Hippocampal formation (tissue), 2 donors: ENCODE measurements around the gene PSME3IP1.

Experiments
- DNase-seq, 2 donors: peaks; one replicate each; lab custom pipeline; 2025; lab: John Stamatoyannopoulos, UW

Gene PSME3IP1

DNA sequence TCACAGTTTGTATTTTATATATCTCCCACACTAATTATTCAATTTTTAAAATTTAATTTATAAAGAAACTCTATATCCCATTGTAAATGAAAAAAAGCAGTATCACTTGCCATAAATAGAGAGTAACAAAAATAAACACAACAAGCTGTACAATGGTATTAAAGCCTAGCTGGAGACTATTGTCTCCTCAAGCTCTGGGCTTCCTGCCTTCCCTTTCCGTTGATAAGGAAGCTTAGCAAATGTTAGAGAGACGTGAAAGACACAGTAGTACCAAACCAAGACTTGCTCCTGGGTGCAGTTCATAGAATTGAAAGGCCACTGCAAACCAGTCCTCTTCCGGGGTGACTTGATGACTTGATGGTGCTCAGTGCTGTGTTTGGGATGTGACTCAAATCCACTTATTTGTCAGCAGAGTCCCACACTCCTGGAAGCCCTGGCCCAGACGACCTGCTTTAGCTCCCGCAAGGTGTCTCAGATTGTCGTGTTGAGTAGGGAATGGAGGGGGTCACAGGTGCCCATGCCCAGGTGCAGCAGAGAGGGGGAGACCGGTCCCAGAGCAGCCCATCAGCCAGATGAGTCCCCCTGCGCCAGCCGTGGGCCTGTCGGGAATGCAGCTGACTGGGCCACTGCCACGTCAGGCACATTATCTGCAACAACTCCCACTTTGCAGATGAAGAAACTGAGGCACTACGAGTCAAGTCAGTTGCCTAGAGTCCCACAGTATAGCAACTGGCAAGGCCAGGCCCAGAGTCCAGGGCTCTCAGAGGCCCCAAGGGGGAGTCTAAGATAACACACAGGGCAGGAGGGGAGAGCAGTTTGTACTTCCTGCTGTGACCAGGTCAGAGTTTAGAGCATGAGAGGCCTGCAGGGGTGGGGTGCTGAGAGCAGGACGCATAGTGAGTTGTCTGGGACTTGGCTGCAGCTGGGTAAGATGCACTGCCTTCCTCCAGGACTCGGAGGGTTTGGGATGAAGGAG lies 40.5 kb downstream of the PSME3IP1 start:
- no peak for DNase-seq

DNA sequence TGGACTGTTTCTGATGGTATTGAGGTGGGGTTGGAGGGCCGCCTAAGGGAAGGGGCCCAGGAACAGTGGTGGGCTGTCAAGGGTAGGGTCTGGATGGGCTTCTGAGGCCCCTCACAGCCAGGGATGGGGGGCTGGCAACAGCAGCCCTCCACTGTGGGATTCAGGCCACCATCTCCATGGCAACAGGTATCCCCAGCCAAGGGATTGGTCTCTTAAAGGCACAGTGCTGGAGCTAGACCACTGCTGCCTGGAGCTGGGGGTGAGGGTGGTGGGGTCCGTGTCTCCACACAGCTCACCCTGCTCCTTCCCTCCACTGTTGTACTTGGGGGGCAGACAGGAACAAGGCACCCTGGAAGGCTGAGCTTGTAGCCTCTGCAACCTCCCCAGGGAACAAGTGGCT lies 41.8 kb downstream of the PSME3IP1 start:
- DNase-seq = no peak

DNA sequence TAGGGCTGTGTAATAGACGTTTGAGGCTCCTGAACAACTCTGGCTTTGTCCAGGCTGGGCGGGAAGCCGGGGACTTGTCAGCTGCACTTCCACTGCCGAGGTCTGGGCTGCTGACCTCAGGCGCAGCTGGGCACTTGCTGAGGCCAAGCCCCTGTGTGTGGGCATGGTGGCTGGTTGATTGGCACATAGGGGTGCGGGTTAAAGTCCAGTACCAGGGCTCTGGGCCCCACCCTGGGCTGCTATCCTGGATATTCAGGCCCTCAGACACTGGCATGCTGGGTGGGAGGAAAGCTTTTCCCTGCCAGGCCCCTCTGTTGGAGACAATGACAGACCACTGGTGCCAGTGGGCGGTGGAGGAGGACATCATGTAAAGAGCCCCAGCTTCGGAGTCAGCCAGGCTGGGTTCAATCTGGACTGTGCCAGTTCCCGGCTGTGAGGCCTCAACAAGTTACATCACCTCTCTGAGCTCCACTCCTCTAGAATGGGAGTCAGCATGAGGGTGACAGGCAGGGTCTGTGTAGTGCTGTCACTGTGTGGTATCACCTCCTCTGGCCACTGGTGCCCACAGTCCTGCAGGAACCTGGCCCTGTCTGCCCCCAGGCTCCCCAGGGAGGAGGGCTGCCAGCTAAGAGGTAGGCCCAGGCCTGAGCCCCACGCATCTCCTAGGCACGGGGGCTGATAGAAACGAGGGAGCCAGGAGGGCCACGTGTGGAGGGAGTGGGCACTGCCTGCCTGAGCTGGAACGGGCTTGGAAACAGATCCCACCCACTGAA lies 42.5 kb downstream of the PSME3IP1 start:
- peak; percentile 88 to 89 for DNase-seq

- peak in 1 of 2 donors; percentile 18 for DNase-seq
Observed at GRCh38 chr16:57141822-57142631, 43.8 kb downstream of the PSME3IP1 start.

GRCh38 chr16:57140931-57141668 lies 44.7 kb downstream of the PSME3IP1 start:
- DNase-seq = no peak

- DNase-seq = no peak
Observed at GRCh38 chr16:57138281-57138935, 47.4 kb downstream of the PSME3IP1 start.

DNA sequence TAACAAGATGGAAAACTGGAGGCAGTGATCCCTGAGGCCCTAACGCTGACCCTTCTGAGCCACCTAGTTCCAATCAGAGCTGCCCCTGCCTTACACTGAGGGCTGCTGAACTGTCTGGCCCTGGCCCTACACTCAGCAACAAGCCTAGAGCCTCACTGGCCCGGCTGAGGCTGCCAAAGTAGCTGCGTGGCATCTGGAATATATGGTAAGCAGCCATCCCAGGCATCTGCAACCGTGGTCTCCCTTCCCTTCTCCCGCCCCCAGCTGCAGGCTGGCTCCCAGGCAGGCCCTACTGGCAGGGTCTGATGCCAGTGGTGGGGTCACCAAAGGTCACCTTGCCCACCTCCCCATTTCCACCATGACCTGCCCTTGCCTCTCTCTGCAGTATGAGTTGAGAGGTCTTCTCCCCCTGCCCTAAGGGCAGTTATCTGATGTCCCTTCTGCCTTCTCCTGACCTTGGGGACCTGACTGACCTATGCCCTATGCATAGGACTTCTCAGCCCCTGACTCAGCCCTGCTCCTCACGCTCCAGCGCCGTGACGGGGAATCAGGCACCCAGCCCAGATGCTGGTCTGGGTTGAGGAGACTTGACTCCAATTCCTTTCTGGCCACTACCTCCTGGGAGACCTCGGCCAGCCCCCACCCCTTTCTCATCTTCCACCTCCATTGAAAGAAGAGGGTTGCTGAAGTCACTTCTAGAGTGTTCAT lies 48.1 kb downstream of the PSME3IP1 start:
- no peak for DNase-seq

- DNase-seq = no peak
Observed at GRCh38 chr16:57137043-57137442, 48.8 kb downstream of the PSME3IP1 start.

GRCh38 chr16:57134982-57135381 lies 50.9 kb downstream of the PSME3IP1 start:
- no peak for DNase-seq

- no peak for DNase-seq
Observed at GRCh38 chr16:57133886-57134285, 52.0 kb downstream of the PSME3IP1 start.

GRCh38 chr16:57133031-57133430 lies 52.8 kb downstream of the PSME3IP1 start:
- DNase-seq = no peak

- no peak for DNase-seq
Observed at GRCh38 chr16:57132470-57132869, 53.4 kb downstream of the PSME3IP1 start.

- peak; percentile 82 to 91 for DNase-seq
Observed at GRCh38 chr16:57131351-57131970, 54.4 kb downstream of the PSME3IP1 start.

- DNase-seq = no peak
Observed at GRCh38 chr16:57130950-57131321, 54.9 kb downstream of the PSME3IP1 start.

GRCh38 chr16:57128771-57129389 lies 57.0 kb downstream of the PSME3IP1 start:
- no peak for DNase-seq

DNA sequence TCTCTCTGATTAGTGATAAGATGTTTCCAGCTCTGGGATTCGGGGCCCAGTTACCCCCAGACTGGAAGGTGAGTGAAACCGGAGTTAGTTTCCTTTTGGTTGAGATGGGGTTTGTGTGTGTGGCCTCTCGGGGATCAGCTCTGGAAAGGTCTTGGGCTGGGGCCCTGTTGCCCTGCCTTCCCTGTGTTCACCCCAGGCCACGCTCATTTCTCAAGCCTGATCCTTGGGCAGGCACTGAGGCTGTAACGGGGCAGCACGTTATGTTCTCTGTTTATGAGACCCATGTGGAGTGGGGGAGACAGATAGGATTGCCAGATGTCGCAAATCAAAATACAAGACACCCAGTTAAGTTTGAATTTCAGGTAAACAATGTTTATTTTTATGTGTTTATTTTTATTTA lies 58.0 kb downstream of the PSME3IP1 start:
- DNase-seq = no peak

DNA sequence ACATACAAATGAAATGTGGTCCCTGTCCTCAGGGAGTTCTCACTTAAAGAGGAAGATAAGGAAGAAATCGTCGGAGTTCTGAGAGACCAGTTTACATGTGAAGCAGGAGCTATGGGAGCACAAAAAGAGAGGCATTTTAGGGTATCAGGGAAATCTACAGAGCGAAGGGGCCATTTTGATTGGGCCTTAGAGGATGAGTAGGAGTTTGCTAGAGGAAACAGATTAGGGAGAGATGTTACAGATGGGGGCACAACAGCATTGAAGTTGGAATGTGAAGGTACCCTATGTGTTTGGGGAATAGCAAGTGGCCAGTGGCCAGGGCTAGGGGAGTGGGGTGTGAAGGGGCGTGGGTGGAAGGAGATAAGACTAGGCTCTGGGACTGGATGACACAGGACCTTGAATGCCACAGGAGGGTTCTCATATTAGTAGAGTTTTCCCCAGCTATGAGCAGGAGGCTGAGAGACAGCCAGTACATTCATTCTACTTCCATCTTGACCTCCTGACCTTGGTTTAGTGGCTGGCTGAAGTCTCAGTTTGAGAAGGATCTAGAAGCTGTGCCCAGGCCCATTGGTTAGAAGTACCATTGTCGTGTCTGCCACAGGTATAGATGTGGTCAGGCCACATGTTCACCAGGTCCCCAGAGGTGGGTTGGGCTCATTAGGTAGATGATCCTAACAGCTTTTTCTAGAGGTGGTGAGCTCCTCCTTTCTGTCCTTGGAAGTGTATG lies 58.6 kb downstream of the PSME3IP1 start:
- no peak for DNase-seq

DNA sequence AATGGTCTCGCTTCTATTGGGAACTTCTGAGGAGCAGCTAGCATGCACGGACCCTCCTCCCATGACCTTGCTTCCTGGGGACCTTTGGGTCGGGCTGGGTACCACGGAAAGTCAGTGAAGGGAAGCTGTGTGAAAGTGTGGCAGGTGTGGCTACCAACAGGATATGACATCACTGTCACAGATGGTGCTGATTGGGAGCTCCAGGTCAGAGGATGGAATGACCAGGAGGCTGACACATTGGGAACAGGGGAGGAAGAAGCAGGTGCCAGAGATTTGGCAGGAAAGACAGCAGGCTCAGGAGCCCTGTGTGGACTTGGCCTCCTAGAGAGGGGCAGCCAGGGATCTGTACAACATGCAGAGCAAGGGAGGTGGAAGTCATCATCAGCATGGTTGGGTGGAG lies 59.4 kb downstream of the PSME3IP1 start:
- no peak for DNase-seq

- DNase-seq = no peak
Observed at GRCh38 chr16:57125969-57126368, 59.9 kb downstream of the PSME3IP1 start.
